ENCODE measurements around the gene LCN2.

Gene LCN2

DNA sequence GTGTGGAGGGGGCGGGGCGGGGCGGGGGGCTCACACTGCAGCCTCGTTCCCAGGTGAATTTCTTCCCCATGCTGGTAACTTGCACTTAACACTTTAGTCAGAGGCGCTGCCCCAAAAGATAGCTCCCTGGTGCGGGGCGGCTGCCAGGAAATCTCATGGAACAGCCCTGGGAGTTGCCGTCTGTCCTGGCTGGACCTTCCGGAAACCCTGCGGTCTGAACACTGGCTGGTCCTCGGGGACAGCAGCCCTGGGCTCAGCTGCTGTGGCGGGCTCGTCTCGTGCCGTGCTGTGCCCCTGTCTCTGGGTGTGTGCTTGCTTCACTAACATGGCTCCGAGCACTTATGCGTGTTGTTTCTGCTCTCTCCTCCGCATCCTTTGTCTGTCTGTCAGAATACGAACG lies 47.6 kb upstream of the LCN2 start:
- no peak overlapping the region for H3K4ac ChIP-seq (ENCODE audit: low read depth, low read length)
- H3K79me1 ChIP-seq (ENCODE audit: low read length) = peaks cover 23% of the 10 kb centered on the region
- H2BK5ac ChIP-seq (ENCODE audit: low read depth, low read length, poor library complexity) = no peak overlapping the region
- H4K8ac ChIP-seq (ENCODE audit: low read depth, low read length) = no peak overlapping the region
- no peaks in the 10 kb centered on the region for H3K9me3 ChIP-seq (ENCODE audit: insufficient read depth, low read depth, low read length)
- no peak overlapping the region for H2AFZ ChIP-seq (ENCODE audit: insufficient read depth, low read length, poor library complexity)
- H3K4me3 ChIP-seq (ENCODE audit: low read depth, low read length) = no peak overlapping the region
- H3K27ac ChIP-seq (ENCODE audit: low read depth, low read length) = no peak overlapping the region
- no peak overlapping the region for H2BK120ac ChIP-seq (ENCODE audit: insufficient read depth, low read length, poor library complexity)
- no peak overlapping the region for H4K91ac ChIP-seq (ENCODE audit: low read depth, low read length)
- H3K9ac ChIP-seq (ENCODE audit: low read length) = no peak overlapping the region
- no peak overlapping the region for H2BK12ac ChIP-seq (ENCODE audit: low read length)
- no peak overlapping the region for H2AK5ac ChIP-seq (ENCODE audit: low read length)
- H3K27me3 ChIP-seq (ENCODE audit: insufficient read depth, low read length) = no peaks in the 10 kb centered on the region
- no peak overlapping the region for H3K4me2 ChIP-seq (ENCODE audit: low read length)
- WGBS (ENCODE audit: extremely low coverage, insufficient coverage, insufficient read length) = no CpG with 5 or more reads among the region's 20 CpGs
- peaks cover 33 to 34% of the 10 kb centered on the region in 2 experiments for H3K4me1 ChIP-seq (ENCODE audit: control insufficient read depth in 1 of 2, insufficient read depth in 2 of 2, low read length in 2 of 2)
- no peak overlapping the region for H4K12ac ChIP-seq (ENCODE audit: low read depth, low read length)
- H3K14ac ChIP-seq (ENCODE audit: low read length) = no peak overlapping the region
- peaks cover 12% of the 10 kb centered on the region for H3K79me2 ChIP-seq (ENCODE audit: control insufficient read depth, insufficient read depth, low read length, poor library complexity)
- H3K23ac ChIP-seq (ENCODE audit: low read length) = no peak overlapping the region
- H3K18ac ChIP-seq (ENCODE audit: low read length) = no peak overlapping the region
- DNase-seq = no peak
- H3K36me3 ChIP-seq (ENCODE audit: control insufficient read depth in 1 of 2, insufficient read depth in 2 of 2, low read length in 2 of 2) = peaks cover 47 to 48% of the 10 kb centered on the region in 2 experiments

DNA sequence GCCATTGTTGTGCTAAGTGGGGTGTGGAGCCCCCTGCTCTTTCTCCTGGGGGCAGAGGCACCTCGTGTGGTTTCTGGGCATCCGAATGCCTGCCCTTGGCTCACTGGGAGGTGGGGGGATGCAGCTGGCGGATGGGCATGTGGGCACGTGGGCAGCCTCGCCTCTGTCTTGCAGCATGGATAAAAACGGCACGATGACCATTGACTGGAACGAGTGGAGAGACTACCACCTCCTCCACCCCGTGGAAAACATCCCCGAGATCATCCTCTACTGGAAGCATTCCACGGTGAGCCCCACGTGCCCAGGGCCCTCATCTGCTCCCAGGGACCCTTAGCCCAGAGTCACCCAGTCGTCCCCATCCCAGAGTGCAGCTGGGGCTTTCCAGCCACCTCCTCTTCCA lies 47.1 kb upstream of the LCN2 start:
- DNase-seq = no peak
- H3K36me3 ChIP-seq (ENCODE audit: control insufficient read depth in 1 of 2, insufficient read depth in 2 of 2, low read length in 2 of 2) = peaks cover 52 to 53% of the 10 kb centered on the region in 2 experiments
- no peak overlapping the region for H4K12ac ChIP-seq (ENCODE audit: low read depth, low read length)
- H2BK120ac ChIP-seq (ENCODE audit: insufficient read depth, low read length, poor library complexity) = no peak overlapping the region
- no peak overlapping the region for H3K23ac ChIP-seq (ENCODE audit: low read length)
- no peaks in the 10 kb centered on the region for H3K27me3 ChIP-seq (ENCODE audit: insufficient read depth, low read length)
- H3K18ac ChIP-seq (ENCODE audit: low read length) = no peak overlapping the region
- peaks cover 12% of the 10 kb centered on the region for H3K79me2 ChIP-seq (ENCODE audit: control insufficient read depth, insufficient read depth, low read length, poor library complexity)
- H3K9ac ChIP-seq (ENCODE audit: low read length) = no peak overlapping the region
- H3K4me1 ChIP-seq (ENCODE audit: control insufficient read depth in 1 of 2, insufficient read depth in 2 of 2, low read length in 2 of 2) = peaks cover 30 to 31% of the 10 kb centered on the region in 2 experiments
- no peak overlapping the region for H2BK5ac ChIP-seq (ENCODE audit: low read depth, low read length, poor library complexity)
- no peak overlapping the region for H4K91ac ChIP-seq (ENCODE audit: low read depth, low read length)
- H3K4me3 ChIP-seq (ENCODE audit: low read depth, low read length) = no peak overlapping the region
- no peak overlapping the region for H2AK5ac ChIP-seq (ENCODE audit: low read length)
- no peak overlapping the region for H3K4ac ChIP-seq (ENCODE audit: low read depth, low read length)
- no CpG with 5 or more reads among the region's 13 CpGs for WGBS (ENCODE audit: extremely low coverage, insufficient coverage, insufficient read length)
- H4K8ac ChIP-seq (ENCODE audit: low read depth, low read length) = no peak overlapping the region
- no peak overlapping the region for H2AFZ ChIP-seq (ENCODE audit: insufficient read depth, low read length, poor library complexity)
- peaks cover 23% of the 10 kb centered on the region for H3K79me1 ChIP-seq (ENCODE audit: low read length)
- no peak overlapping the region for H3K4me2 ChIP-seq (ENCODE audit: low read length)
- no peak overlapping the region for H3K14ac ChIP-seq (ENCODE audit: low read length)
- H3K9me3 ChIP-seq (ENCODE audit: insufficient read depth, low read depth, low read length) = no peaks in the 10 kb centered on the region
- no peak overlapping the region for H3K27ac ChIP-seq (ENCODE audit: low read depth, low read length)
- H2BK12ac ChIP-seq (ENCODE audit: low read length) = no peak overlapping the region

DNA sequence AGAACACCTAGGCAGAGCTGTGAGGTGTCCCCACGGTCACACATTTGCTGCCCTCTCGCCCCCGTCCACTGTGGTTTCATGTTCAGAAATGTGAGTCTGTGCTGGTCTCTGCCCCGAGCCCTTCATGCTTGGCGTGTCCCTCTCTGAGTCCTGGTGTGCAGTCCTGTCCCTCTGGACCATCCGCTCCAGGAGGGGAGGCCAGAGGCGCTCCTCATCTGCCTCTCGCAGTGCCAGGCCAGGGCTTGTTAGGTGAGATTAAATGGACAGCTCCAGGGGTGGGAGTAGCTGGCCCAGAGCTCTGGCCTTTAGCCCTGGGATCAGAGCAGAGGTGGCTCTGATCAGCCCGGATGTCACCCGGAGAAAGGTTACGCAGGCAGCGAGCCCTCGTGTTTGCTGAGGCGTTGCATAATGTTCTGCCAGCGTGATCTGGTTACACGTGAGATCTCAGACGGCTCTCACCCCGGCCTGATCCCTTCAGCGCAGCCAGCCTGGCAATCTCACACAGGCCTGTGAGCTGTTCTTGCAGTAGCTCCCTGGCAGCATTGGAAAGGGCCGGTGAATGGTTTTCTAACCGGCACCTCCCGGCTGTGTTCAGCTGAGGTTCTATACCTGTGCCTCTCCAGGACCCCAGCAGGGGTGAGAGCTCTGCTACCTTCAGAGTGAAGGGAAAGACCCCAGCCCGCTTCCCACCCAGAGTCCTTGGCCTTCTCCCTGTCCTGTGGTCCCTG lies 46.2 kb upstream of the LCN2 start:
- Histone ChIP-seq H3K9me3 (ENCODE audit: insufficient read depth, low read depth, low read length) (no peaks in the 10 kb centered on the region), H3K23ac (ENCODE audit: low read length) (no peak overlapping the region), H3K4me1 (ENCODE audit: control insufficient read depth in 1 of 2, insufficient read depth in 2 of 2, low read length in 2 of 2) (peaks cover 22 to 27% of the 10 kb centered on the region in 2 experiments), H4K12ac (ENCODE audit: low read depth, low read length) (no peak overlapping the region), H3K27ac (ENCODE audit: low read depth, low read length) (no peak overlapping the region), H3K18ac (ENCODE audit: low read length) (no peak overlapping the region), H3K14ac (ENCODE audit: low read length) (no peak overlapping the region), H3K4me3 (ENCODE audit: low read depth, low read length) (no peak overlapping the region), H4K91ac (ENCODE audit: low read depth, low read length) (no peak overlapping the region), H2AK5ac (ENCODE audit: low read length) (no peak overlapping the region), H3K27me3 (ENCODE audit: insufficient read depth, low read length) (no peaks in the 10 kb centered on the region), H3K4me2 (ENCODE audit: low read length) (no peak overlapping the region), H2BK120ac (ENCODE audit: insufficient read depth, low read length, poor library complexity) (no peak overlapping the region), H3K79me2 (ENCODE audit: control insufficient read depth, insufficient read depth, low read length, poor library complexity) (peaks cover 10% of the 10 kb centered on the region), H3K9ac (ENCODE audit: low read length) (no peak overlapping the region), H3K79me1 (ENCODE audit: low read length) (peaks cover 16% of the 10 kb centered on the region), H4K8ac (ENCODE audit: low read depth, low read length) (no peak overlapping the region), H3K36me3 (ENCODE audit: control insufficient read depth in 1 of 2, insufficient read depth in 2 of 2, low read length in 2 of 2) (peaks cover 60 to 62% of the 10 kb centered on the region in 2 experiments), H2AFZ (ENCODE audit: insufficient read depth, low read length, poor library complexity) (no peak overlapping the region), H3K4ac (ENCODE audit: low read depth, low read length) (no peak overlapping the region), H2BK5ac (ENCODE audit: low read depth, low read length, poor library complexity) (no peak overlapping the region), H2BK12ac (ENCODE audit: low read length) (no peak overlapping the region)
- DNase-seq = peak in 1 of 2 donors; percentile 45
- no CpG with 5 or more reads among the region's 23 CpGs for WGBS (ENCODE audit: extremely low coverage, insufficient coverage, insufficient read length)

DNA sequence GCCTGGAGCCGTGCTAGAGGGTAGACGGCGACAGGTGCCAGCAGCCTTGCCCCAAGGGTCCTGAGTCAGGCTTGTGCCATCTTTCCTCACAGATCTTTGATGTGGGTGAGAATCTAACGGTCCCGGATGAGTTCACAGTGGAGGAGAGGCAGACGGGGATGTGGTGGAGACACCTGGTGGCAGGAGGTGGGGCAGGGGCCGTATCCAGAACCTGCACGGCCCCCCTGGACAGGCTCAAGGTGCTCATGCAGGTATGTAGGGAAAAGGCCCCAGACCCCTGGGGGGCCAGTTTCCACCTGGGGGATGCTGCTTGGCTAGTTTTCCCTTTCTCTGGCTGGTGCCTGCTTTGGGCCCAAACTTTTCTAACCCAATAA lies 45.7 kb upstream of the LCN2 start:
- no peak overlapping the region for H4K12ac ChIP-seq (ENCODE audit: low read depth, low read length)
- peak in 1 of 2 donors; percentile 49 for DNase-seq
- H3K4ac ChIP-seq (ENCODE audit: low read depth, low read length) = no peak overlapping the region

More for the DNA sequence above, 45.7 kb upstream of the LCN2 start:
- no peaks in the 10 kb centered on the region for H3K9me3 ChIP-seq (ENCODE audit: insufficient read depth, low read depth, low read length)
- WGBS (ENCODE audit: extremely low coverage, insufficient coverage, insufficient read length) = no CpG with 5 or more reads among the region's 8 CpGs
- no peak overlapping the region for H2AK5ac ChIP-seq (ENCODE audit: low read length)
- peaks cover 64 to 66% of the 10 kb centered on the region in 2 experiments for H3K36me3 ChIP-seq (ENCODE audit: control insufficient read depth in 1 of 2, insufficient read depth in 2 of 2, low read length in 2 of 2)
- H3K18ac ChIP-seq (ENCODE audit: low read length) = no peak overlapping the region
- no peak overlapping the region for H3K14ac ChIP-seq (ENCODE audit: low read length)
- H2BK12ac ChIP-seq (ENCODE audit: low read length) = no peak overlapping the region
- H3K23ac ChIP-seq (ENCODE audit: low read length) = no peak overlapping the region
- H3K79me2 ChIP-seq (ENCODE audit: control insufficient read depth, insufficient read depth, low read length, poor library complexity) = peaks cover 7% of the 10 kb centered on the region
- no peak overlapping the region for H4K91ac ChIP-seq (ENCODE audit: low read depth, low read length)
- peaks cover 22 to 27% of the 10 kb centered on the region in 2 experiments for H3K4me1 ChIP-seq (ENCODE audit: control insufficient read depth in 1 of 2, insufficient read depth in 2 of 2, low read length in 2 of 2)
- no peak overlapping the region for H3K4me3 ChIP-seq (ENCODE audit: low read depth, low read length)
- no peak overlapping the region for H3K27ac ChIP-seq (ENCODE audit: low read depth, low read length)
- no peak overlapping the region for H2BK120ac ChIP-seq (ENCODE audit: insufficient read depth, low read length, poor library complexity)
- no peak overlapping the region for H2AFZ ChIP-seq (ENCODE audit: insufficient read depth, low read length, poor library complexity)
- H2BK5ac ChIP-seq (ENCODE audit: low read depth, low read length, poor library complexity) = no peak overlapping the region
- no peaks in the 10 kb centered on the region for H3K27me3 ChIP-seq (ENCODE audit: insufficient read depth, low read length)
- no peak overlapping the region for H4K8ac ChIP-seq (ENCODE audit: low read depth, low read length)
- H3K9ac ChIP-seq (ENCODE audit: low read length) = no peak overlapping the region
- H3K4me2 ChIP-seq (ENCODE audit: low read length) = no peak overlapping the region
- H3K79me1 ChIP-seq (ENCODE audit: low read length) = peaks cover 12% of the 10 kb centered on the region

Data from trophoblast cell (in vitro differentiated cells and primary cell).